CD4-positive, alpha-beta T cell treated with Interleukin-4 for 4 hours (primary cell): Measurements from ENCODE around the gene GYPC.
"Not testable (repeated sequence)": the region's sequence is repeated elsewhere in the genome, so short reads cannot be mapped to it uniquely, and the experiment has no call there.

Source experiments
- DNase-seq: peaks from one replicate; pipeline ENCODE4 v3.0.0-alpha.2; 2020

The GYPC gene

DNA sequence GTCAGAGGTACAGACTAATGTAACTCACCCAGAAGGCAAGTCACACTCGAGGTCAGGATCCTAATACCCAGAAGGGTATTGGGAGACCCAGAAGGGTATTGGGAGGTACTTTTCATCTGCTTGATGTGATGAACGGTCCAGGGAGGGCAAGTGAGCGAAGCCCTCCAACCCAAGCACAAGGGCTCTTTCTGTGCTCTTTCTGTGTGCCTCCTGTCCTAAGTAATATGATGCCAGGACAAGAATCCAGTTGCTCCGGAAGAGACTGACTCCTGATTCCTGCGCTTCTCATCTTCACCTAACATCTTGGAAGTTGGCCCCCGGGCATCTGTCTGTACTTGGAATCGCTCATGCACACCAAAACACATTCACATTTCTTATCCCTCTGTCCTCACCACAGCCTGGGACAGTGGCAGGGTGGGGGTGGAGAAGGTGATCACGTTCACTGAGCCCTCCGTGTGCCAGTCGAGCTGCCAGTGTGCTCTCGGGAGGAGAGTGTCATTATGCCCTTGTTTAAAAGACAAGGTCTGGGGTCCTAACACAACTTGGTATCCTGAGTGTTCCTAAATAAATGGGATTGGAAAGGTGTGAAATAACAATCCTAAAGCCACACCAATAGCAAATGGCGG is 17.1 kb downstream of the GYPC start:
- DNase-seq: no peak

DNA sequence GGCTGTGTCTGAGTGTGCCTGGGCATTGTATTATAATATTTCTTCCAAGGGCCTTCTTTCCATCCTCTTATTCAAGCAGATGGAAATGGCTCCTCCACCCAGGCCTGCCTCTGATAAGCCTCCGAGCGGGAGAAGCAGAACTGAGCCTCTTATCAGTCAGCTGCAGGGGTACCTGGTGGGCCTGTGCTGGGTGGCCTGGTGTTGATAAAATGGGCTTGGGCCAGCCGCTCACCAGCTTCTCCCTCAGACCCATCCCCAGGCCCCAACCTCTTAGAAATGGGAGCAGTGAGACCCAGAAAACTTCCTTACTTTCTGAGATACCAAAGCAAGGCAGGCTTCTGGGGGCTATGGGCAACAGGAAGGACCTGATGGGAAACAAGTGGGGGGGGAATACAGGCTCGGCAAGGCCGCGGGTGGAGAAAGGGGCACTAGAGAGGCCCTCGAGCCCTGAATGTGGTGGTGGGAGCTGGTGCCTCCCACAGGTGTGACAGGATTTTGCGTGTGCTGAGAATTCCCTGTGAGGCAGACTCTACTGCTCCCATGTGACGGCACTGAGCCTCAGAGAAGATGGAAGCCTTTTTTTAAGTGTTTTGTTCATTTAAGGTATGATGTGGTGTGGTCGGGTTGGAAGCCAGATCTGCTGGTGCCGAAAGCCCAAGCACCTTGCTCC is 18.3 kb downstream of the GYPC start:
- no peak for DNase-seq

DNA sequence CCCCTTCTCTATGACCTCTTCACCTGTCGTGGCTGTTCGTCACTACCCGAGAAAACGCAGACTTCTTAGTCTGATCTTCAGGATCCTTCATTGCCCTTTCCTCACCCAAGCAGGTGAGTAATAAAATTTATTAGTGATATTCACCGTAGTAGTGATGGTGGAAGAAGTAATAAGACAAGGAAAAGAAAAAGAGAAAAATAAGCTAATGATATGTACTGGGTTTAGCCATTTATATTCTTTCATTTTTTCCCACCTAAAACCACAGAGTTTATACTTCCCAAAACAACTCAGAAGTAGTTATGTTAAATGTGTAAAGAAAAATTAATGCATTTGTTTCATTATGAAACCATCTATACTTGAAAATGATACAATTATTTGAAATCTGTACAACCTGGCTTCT is 19.7 kb downstream of the GYPC start:
- DNase-seq: no peak

DNA sequence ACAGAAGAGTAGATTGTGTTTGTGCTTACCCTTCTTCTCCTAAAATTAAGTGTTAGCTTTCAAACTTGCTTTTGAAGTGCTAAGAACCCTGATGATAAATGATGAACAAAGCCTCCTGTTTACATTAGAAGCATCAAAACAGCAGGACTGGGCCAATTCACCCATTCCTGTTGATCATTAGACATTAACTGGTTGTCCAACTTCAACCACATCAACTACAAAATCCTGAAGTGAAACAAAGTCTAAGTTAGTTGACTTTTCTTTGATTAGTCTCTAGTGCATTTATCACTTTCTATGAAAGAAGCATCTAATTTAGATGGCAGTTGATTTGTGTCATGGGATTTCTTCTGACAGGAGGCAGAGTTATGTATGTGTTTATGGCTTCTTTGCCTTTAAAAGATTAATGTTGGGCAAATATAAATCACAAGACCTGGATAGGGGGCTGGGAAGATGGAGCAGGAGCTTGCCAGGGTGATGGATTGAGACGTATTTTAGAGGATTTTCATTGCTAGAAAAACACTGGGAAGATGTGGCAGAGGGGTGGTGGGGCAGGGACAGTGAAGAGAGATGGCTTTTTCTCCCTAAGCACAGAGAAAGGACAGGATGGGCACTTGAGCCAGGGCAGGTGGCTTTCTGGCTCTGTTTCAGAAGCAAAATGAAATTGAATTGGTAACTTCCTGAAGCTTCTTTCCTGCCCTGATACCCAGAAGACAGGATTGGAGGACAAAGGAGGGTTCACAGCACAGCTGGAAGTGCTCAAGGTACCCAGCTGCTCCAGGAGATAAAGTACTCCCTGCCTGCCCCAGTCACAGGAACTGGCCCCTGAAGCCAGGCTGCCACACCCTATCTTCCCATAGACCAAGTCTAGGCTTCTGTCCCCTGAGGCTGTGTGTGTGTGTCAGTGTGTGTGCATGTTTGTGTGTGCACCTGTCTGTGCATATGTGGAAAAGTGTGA is 20.5 kb downstream of the GYPC start:
- no peak for DNase-seq

DNA sequence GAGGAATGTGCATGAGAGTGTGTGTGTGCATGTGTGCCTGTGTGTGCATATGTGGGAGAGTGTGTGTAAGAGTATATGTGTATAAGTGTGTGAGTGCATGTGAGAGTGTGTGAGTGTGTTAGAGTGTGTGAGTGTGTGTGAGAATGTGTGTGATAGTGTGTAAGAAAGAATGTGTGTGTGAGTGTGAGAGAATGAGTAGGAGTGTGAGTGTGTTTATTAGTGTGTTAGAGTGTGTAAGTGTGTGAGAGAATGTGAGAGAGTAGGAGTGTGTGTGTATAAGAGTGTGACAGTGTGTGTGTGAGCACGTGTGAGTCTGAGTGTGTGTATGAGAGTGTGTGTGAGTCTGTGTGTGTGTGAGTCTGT is 21.2 kb downstream of the GYPC start:
- DNase-seq: no peak

DNA sequence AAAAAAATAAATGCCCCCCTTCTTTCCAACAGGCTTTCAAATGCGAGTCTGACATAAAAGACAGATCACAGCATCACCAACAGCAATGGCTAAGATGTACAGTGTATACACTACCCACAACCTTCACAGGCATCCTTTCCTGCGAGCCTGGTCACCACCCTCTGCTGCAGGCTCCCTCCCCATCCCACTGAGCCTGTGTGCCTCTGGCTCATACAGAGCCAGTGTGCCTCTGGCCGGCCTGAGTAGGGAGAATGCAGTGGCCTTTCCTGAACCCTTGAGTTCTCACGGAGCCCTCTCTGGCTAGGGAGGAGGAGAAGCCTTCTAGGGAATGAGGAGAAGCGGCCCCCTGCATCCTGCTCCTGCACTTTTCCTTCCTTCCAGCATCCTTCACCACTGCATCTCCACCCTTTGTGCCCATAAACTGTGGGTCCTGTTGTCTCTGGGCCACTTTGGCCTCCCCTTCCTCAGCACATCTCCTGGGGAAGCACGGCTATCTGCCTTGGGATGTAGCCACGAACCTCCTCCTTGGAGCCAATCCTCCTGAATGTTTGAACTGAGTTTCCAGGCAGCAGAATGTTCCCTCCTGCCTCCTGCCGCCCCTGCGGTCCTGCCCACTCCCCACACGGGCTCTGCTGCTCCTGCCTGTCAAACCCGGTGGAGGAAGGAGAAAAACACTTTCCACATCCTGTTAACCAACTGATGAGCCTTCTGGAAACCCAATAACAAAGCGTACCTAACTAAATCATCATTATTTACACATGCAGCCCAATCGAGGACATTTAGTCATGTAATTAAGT is 22.5 kb downstream of the GYPC start:
- no peak for DNase-seq

DNA sequence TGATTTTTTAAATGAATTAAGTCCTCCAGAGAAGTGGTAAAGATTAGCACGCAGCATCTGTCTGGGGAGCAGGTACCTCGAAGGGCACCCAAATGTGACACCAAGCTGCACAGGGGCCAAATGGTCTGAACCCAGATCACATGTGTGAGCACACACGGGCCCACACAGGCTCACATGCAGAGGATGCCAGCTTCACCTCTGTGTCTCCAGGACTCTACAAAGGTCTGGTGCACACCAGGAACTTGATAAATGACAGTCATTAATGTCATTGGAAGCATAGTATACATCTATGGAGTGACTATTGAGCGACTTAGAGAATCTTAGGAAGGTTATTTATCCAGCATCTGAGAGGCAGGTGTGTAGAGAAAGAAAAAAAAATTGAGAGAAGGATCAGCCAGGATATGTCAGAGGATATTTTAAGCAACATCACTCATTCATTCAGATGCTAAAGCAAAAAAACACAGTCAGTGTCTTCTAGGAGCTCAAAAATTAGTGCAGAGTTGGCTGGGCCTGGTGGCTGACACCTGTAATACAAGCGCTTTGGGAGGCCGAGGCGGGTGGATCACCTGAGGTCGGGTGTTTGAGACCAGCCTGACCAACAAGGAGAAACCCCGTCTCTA is 23.2 kb downstream of the GYPC start:
- DNase-seq: no peak

DNA sequence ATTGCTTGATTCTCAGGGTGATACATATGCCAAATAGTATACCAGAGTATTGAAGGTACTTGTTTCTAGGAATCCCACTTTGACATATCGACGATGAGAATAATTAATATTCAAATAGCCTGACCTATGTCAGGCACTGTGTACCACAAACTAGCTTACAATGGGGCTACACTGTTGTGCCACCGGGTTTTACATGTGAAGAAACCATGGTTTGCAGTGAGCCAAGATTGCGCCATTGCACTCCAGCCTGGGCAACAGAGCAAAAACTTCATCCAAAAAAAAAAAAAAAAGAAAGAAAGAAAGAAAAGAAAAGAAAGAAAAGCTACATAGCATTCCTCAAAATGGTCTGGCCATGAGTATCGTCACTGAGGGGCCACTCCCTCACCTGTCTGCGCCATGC is 25.5 kb downstream of the GYPC start:
- DNase-seq: no peak

DNA sequence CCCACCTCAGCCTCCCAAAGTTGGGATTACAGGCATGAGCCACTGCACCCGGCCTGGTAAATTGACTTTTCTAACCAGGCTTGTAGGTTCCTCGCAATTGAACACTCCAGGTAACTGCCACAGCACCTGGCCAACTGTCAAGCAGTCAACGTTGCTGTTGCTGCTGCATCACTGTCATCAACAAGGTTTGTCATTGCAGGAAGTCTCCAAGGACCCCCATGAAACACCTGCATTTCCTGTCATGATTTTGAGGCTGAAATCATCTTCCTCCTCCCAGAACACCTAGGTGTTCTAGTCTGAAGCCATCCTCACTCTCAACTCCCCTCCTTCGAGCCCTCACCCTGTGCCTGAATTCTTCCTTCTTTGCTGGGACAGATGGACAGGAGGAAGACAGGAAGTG is 29.7 kb downstream of the GYPC start:
- DNase-seq: no peak

DNA sequence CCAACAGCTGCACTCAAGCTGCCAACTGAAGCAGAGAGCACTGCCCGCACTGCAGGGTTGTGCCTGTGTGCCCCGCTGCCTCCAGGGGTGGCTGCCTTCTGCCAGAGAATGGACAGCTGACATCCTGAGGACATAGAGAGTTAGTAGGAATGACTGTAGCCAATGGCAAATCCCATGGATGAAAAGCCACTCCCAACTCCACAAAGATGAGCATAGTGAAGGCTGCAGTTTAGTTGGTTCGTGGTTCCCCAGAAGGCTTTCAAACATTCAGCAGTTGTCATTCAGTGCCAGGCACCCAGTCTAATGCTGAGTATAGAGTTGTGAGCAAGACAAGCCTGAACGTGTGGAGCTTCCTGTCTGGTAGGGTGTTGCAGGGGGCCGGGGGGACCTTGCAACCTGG is 30.3 kb downstream of the GYPC start:
- no peak for DNase-seq

DNA sequence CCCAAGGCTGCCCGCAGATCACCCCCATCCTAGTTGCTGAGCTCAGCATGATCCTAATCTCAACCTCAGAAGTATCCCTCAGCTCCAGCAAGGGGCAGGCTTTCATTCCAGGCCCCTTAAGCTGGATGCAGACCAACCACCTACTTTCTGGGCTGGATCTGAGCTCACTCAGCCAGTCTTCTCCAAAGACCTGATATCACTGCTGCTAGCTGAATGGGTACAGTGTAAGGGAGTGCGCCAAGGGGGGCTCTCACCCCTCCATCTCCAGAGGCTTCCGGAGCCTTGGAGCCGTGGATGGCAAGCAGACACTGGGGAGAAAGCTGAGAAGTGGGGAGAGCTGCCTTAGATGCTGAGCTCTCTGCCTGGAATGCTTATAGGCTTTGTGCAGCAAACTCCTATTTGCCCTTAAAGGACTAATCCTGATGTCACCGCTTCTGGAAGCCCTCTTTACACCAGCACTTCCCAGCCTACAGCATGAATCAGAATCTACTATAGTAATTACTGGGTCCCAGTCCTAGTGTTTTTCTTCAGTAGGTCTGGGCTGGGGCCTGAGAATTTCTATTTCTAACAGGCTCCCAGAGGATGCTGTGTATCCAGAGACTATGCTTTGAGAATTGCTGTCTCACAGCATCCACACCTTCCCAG is 31.0 kb downstream of the GYPC start:
- no peak for DNase-seq

DNA sequence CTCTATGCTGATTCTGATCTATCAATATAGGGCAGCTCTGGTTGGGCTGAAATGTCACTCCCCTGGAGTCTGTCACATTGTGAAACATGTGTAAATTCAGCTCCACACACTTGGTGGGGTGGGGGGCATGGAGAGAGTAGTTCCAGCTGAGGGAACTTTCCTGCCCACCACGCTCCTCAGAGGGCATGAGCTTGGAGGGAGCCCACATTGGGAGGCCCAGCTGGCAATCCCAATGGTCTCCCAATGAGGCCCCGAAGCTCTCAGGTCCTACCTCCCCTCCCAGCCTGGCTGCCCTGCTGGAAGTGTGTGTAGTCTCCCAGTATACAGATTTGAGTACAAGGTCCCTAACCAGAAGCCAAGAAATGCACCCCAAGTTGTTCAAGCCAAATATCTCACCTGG is 31.5 kb downstream of the GYPC start:
- no peak for DNase-seq

DNA sequence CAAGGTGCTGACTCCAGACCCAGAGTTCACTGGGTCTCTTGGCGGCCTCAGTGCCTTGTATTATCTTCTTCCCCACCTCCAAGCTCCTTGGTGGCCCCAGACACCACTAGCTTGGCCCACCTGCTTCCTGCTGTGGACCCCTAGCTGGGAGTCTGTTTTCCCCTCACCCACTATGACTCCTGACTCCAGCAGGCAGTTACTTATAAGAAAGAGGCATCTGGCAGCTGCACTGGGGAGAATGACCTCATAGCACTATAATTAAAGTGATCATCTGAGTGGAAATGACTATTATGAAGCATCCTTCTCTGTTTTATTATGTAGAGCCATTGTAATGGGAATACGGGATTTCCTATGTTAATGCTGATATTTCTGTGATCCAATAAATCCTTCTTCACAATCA is 32.6 kb downstream of the GYPC start:
- not testable (repeated sequence) for DNase-seq

DNA sequence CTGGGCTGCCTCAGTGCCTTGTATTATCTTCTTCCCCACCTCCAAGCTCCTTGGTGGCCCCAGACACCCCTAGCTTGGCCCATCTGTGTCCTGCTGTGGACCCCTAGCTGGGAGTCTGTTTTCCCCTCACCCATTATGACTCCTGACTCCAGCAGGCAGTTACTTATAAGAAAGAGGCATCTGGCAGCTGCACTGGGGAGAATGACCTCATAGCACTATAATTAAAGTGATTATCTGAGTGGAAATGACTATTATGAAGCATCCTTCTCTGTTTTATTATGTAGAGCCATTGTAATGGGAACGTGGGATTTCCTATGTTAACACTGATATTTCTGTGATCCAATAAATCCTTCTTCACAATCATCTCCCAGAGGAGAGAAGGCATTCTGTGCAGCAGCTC is 36.3 kb downstream of the GYPC start:
- DNase-seq: not testable (repeated sequence)

DNA sequence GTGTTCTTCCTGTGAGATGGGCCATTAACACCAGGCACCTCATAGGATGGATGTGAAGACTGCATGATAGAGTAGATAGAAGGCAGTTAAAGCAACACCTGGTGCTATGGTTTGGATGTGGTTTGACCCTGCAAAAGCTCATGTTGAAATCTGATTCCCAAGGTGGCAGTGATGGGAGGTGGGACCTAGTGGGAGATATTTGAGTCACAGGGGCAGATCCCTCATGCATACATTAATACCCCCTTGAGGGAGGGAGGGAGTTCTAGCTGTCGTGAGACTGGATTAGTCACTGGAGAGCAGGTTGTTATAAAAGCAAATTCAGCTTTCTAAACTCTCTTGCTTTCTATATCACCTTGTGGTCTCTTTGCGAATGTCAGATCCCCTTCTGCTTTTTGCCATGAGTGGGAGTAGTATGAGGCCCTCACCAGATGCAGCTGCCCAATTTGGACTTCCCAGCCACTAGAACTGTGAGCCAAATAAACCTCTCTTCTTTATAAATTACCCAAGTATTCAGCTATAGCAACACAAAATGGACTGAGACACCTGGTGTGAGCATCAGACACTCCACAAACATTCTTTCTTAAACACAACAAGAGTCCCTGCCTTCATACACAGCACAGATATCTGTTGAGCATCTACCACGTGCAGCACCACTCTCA is 37.1 kb downstream of the GYPC start:
- not testable (repeated sequence) for DNase-seq

DNA sequence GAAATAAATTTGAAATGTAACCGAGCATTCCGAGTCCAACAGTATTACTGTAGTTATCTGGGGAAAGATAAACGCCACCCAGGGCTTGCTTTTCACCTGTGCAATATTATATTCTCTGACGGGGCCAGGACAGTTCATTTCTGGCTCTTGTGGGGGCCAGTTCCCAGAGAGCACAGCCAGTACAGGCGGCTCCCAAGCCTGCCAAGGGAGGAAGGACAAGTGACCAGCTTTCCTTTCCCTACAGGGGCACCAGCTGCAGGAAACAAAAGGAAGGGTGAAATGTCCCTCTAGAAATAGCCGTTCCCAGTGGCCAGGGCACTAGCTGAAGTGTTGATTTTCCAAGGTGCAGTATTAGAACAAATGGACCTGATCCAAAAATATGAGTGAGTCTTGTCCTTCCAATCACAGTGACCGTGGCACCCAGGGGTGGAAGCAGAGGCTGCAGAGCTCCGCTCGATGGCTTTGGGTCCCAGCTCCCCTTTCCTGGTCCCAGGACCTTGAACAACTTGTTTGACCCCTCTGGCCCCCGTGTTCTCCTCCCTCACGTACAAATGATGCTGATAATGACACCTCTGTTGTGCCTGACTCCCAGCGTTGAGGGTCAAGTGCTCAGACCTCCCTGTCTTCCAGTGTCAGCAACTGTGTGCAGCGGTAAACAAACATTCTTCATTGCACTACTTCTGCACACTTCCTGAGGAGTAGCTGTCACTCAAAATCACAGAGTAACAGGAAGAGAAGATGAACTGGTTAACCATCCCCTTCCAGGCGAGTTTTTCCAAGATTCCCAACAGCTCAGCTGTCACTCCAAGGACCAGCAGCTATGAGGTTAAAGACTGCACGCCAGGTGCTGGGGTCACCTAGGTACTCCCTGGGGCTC is 40.9 kb downstream of the GYPC start:
- DNase-seq: no peak

DNA sequence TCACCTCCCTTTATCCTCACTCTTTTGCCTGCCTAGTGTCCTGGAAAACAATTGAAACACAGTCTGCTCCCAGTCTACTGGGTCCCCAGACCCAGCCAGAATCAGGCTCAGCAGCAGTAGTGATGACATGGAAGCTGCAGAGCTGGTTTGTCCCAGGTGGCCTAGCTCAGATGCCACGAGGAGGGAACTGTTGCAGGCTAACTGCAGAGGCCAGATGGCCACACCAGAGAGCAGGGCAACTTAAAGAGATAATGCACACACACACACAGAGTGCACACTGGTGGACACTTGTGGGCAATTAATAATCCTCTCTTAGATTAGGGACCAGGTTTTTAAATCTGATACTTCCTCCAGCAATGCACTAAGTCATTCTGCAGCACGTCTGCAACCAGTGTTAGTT is 42.4 kb downstream of the GYPC start:
- no peak for DNase-seq

DNA sequence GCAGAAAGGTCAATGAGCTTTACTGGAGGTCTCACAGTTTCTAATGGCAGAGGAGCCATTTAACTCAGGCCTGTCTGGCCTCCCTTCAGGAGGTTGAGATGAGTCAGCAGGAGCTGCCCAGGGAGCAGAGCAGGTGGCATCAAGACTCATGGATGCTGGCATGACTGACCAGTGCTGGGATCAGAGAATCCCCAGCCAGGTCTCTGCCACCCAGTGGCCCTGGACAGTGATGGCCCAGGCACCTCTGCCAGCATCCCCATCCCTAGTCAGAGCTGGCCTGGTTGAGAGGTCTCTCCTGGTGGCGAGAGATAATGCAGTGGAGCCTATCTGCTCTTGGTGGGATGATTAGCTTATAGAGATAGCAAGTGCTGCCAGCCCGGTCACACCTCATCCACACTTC is 43.1 kb downstream of the GYPC start:
- DNase-seq: no peak

DNA sequence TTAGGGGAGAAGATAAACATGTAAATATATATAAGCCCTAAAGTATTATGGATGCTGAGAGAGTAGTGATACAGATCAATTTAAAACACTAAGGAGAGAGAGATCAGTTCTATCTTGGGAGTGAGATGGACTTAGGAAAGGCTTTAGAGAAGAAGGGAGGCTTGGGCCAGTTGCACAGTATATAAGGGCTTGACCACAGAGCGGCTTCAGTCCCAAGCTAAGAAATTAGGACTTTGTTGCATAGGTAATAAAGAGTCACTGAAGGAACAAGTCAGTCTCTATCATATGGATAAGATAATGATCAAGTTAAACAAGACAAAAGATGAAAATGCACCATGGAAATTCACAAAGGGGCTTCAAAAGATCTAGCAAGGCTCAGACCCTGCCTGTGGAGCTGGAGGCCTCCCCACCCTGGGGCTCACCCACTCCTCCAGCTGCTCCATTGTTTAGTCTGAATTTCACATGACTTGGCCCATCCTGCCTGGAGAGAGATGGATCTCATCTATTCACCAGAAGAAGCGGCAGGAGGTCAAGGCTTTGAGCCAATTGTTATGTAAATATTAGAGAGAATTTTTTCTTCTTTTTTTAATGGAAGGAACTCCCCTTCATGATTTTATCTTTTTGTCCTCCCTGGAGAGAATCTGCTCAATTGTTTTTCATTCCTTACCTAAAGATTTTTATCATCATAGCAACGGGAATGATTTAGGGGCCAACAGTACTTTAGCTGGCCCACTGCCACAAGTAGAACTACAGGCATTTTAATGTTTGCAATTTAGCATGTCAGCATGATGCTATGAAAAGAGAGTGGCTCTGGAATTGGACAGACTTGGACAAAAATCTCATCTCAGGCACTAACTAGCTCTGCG is 44.0 kb downstream of the GYPC start:
- DNase-seq: no peak

DNA sequence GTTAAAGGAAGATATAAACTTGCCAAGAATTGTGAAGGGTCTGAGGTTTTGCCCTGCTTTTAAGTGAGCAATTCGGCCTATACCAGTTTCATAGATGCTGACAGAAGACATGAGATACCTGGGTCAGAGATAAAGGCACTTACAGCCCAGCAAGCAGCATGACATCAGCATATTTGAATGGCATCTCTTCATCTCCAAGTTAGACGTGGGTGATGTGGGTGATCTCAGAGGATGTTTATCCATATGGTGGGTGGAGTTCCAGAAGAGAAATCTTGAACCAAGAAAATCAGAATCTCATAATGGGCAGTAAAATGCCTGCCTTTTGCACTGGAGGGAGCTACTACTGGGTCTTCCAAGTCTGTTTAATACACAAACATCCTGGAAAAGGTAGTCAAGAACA is 44.7 kb downstream of the GYPC start:
- DNase-seq: no peak
